Caco-2 (cell line): Measurements from ENCODE around the gene PIGP. TPM values are rescaled to one million over a fixed set of nuclear protein-coding genes. Genes with fewer than 3 reads are reported as not detected.

Experiments
- BruUV-seq: library from RNA; stranded (reverse); fragments of 400-500 nt; replicated peaks from 2 replicates; lab custom pipeline; 2021; lab: Mats Ljungman, UMichigan
- CTCF ChIA-PET: fragments of 300-600 bp; sonication (Branson Sonifier 250); formaldehyde crosslinking; loops from one replicate; lab custom pipeline; 2022; ENCODE audit warnings: antibody characterized with exemption; lab: Charles Lee
- POLR2A ChIA-PET: fragments of 300-600 bp; sonication (Branson Sonifier 250); formaldehyde crosslinking; loops from one replicate; lab custom pipeline; 2022; ENCODE audit warnings: antibody characterized with exemption; lab: Charles Lee
- DNase-seq, 2 experiments: peaks; one replicate each; pipeline versions ENCODE4 v3.0.0 to v3.0.0-alpha.2; 2020 to 2022
- H3K27me3 ChIP-seq: replicated peaks from 2 replicates; pipeline ENCODE4 v1.6.0; 2011; ENCODE audit warnings: low read length; ENCODE audit not compliant: control insufficient read depth, insufficient read depth
- H3K36me3 ChIP-seq: 2 replicates; pipeline ENCODE4 v1.5.1; 2011; ENCODE audit warnings: low read length; ENCODE audit not compliant: control insufficient read depth, insufficient read depth
- H3K4me1 ChIP-seq: fragments of 250-450 bp; sonication (Bioruptor Pico); 2 replicates; pipeline ENCODE4 v1.5.1; 2020; ENCODE audit warnings: mild to moderate bottlenecking
- H3K4me3 ChIP-seq: 2 replicates; pipeline ENCODE4 v1.5.1; 2011; ENCODE audit warnings: low read depth, mild to moderate bottlenecking, control low read depth, low read length
- H3K9me3 ChIP-seq: fragments of 250-450 bp; sonication (Bioruptor Pico); 2 replicates; pipeline ENCODE4 v1.5.1; 2020; ENCODE audit warnings: mild to moderate bottlenecking, moderate library complexity
- H3K27ac Mint-ChIP-seq: one replicate; pipeline ENCODE4 v1.8.0; 2022; ENCODE audit warnings: mixed read lengths; ENCODE audit not compliant: unreplicated experiment
- H3K27me3 Mint-ChIP-seq: one replicate; pipeline ENCODE4 v1.8.0; 2022; ENCODE audit warnings: mixed read lengths; ENCODE audit not compliant: insufficient read depth, unreplicated experiment
- H3K36me3 Mint-ChIP-seq: one replicate; pipeline ENCODE4 v1.8.0; 2022; ENCODE audit warnings: mild to moderate bottlenecking, mixed read lengths; ENCODE audit not compliant: insufficient read depth, unreplicated experiment
- H3K4me1 Mint-ChIP-seq: one replicate; pipeline ENCODE4 v1.8.0; 2022; ENCODE audit warnings: low read depth, mixed read lengths; ENCODE audit not compliant: unreplicated experiment
- H3K4me3 Mint-ChIP-seq: one replicate; pipeline ENCODE4 v1.8.0; 2022; ENCODE audit warnings: mild to moderate bottlenecking, moderate library complexity, mixed read lengths; ENCODE audit not compliant: unreplicated experiment
- H3K9me3 Mint-ChIP-seq: one replicate; pipeline ENCODE4 v1.8.0; 2022; ENCODE audit warnings: mixed read lengths; ENCODE audit not compliant: unreplicated experiment
- intact Hi-C: fragments of 100-400 bp; cut with micrococcal nuclease; formaldehyde crosslinking; loops from one replicate; pipeline ENCODE4 v1.10.0; 2022; ENCODE audit not compliant: unreplicated experiment
- total RNA-seq: library from RNA; stranded (reverse); gene quantifications from 2 replicates; pipeline ENCODE4 v1.2.3, GENCODE V29; 2022
- TF ChIP-seq, protein P1 (sequence below), 2 experiments: fragments of 200-600 bp in 1 of 2; IDR thresholded peaks; 1 replicate in 1 of 2; 2 replicates in 1 of 2; pipeline versions ENCODE4 v1.5.1 to v1.8.0; 2011 to 2022; ENCODE audit warnings: antibody characterized with exemption in 1 of 2, control low read depth in 1 of 2, inconsistent platforms in 1 of 2, low read depth in 1 of 2, low read length in 1 of 2, mild to moderate bottlenecking in 1 of 2, moderate library complexity in 1 of 2; ENCODE audit not compliant: insufficient read depth in 1 of 2, severe bottlenecking in 1 of 2, unreplicated experiment in 1 of 2

The PIGP gene
- total RNA-seq, 1 experiment from 2014 or later, result 23.4 TPM

DNA sequence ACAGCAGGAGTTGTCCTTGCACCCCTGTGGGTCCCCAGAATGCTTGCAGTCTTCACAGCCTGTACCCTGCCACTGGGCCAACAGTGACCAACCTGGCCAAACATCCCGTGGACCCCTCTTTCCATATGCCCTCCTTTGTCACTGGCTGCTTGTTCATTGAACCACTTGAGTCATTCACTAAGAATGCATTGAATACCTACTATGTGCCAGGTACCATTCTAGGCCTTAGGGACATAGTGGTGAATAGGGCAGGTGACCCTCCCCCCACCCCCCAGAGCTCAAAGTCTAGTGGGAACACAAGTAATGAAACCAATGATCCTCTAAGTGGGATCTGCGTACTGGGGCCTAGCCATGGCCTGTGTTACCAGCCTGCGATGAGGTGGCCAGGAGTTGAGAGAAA, 28.2 kb downstream of the PIGP start:
- H3K27me3 ChIP-seq, result no peaks in the 10 kb centered on the region
- ChIA-PET POLR2A (interaction anchor here (0.5 kb wide), 1 partner anchor 10 kb away, joined by 4 read pairs; no protein-coding TSS in a partner anchor), CTCF (interaction anchor here (0.6 kb wide), 1 partner anchor 10 kb away, joined by 5 read pairs; no protein-coding TSS in a partner anchor)
- no peak for DNase-seq
- no peaks in the 10 kb centered on the region for H3K9me3 ChIP-seq
- no TSS peak for BruUV-seq
- TF ChIP-seq, protein P1, sequence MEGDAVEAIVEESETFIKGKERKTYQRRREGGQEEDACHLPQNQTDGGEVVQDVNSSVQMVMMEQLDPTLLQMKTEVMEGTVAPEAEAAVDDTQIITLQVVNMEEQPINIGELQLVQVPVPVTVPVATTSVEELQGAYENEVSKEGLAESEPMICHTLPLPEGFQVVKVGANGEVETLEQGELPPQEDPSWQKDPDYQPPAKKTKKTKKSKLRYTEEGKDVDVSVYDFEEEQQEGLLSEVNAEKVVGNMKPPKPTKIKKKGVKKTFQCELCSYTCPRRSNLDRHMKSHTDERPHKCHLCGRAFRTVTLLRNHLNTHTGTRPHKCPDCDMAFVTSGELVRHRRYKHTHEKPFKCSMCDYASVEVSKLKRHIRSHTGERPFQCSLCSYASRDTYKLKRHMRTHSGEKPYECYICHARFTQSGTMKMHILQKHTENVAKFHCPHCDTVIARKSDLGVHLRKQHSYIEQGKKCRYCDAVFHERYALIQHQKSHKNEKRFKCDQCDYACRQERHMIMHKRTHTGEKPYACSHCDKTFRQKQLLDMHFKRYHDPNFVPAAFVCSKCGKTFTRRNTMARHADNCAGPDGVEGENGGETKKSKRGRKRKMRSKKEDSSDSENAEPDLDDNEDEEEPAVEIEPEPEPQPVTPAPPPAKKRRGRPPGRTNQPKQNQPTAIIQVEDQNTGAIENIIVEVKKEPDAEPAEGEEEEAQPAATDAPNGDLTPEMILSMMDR (IDR thresholded peaks at IDR 0.05; ENCODE audit: insufficient read depth in 1 of 2, low read depth in 1 of 2, low read length in 1 of 2, severe bottlenecking in 1 of 2, unreplicated experiment in 1 of 2), result no peak
- no peaks in the 10 kb centered on the region for H3K36me3 ChIP-seq
- Mint-ChIP-seq H3K27me3 (no peaks in the 10 kb centered on the region), H3K36me3 (no peaks in the 10 kb centered on the region), H3K4me1 (peaks cover 8% of the 10 kb centered on the region), H3K4me3 (no peak overlapping the region), H3K9me3 (no peaks in the 10 kb centered on the region), H3K27ac (no peak overlapping the region)
- peaks cover 15% of the 10 kb centered on the region for H3K4me1 ChIP-seq
- no peak overlapping the region for H3K4me3 ChIP-seq
- intact Hi-C loops, result no loop called here

- H3K27me3 ChIP-seq, result no peaks in the 10 kb centered on the region
- ChIA-PET POLR2A (no interaction called here), CTCF (no interaction called here)
- no TSS peak for BruUV-seq
- H3K27me3 Mint-ChIP-seq, result no peaks in the 10 kb centered on the region
- no peaks in the 10 kb centered on the region for H3K9me3 ChIP-seq
- no peak for DNase-seq
- no peak overlapping the region for H3K27ac Mint-ChIP-seq
- H3K36me3 Mint-ChIP-seq, result no peaks in the 10 kb centered on the region
- no peak overlapping the region for H3K4me3 Mint-ChIP-seq
- H3K36me3 ChIP-seq, result no peaks in the 10 kb centered on the region
- H3K9me3 Mint-ChIP-seq, result no peaks in the 10 kb centered on the region
- TF ChIP-seq, protein P1 (IDR thresholded peaks at IDR 0.05; ENCODE audit: insufficient read depth in 1 of 2, low read depth in 1 of 2, low read length in 1 of 2, severe bottlenecking in 1 of 2, unreplicated experiment in 1 of 2), result no peak
- H3K4me1 Mint-ChIP-seq, result peaks cover 8% of the 10 kb centered on the region
- no peak overlapping the region for H3K4me3 ChIP-seq
- intact Hi-C loops, result no loop called here
- peaks cover 15% of the 10 kb centered on the region for H3K4me1 ChIP-seq
Observed at GRCh38 chr21:37043818-37044217, 29.1 kb downstream of the PIGP start.

GRCh38 chr21:37041706-37042271, 31.1 kb downstream of the PIGP start:
- no TSS peak for BruUV-seq
- TF ChIP-seq, protein P1 (IDR thresholded peaks at IDR 0.05; ENCODE audit: insufficient read depth in 1 of 2, low read depth in 1 of 2, low read length in 1 of 2, severe bottlenecking in 1 of 2, unreplicated experiment in 1 of 2), result no peak
- no peaks in the 10 kb centered on the region for H3K36me3 ChIP-seq
- intact Hi-C loops, result no loop called here
- no peak overlapping the region for H3K4me3 Mint-ChIP-seq
- no peaks in the 10 kb centered on the region for H3K36me3 Mint-ChIP-seq
- H3K4me3 ChIP-seq, result no peak overlapping the region
- peaks cover 7% of the 10 kb centered on the region for H3K4me1 ChIP-seq
- peaks cover 6% of the 10 kb centered on the region for H3K4me1 Mint-ChIP-seq
- CTCF ChIA-PET, result no interaction called here
- H3K27ac Mint-ChIP-seq, result no peak overlapping the region
- POLR2A ChIA-PET, result interaction anchor here (0.7 kb wide), 1 partner anchor 51 kb away, joined by 3 read pairs; no protein-coding TSS in a partner anchor
- H3K9me3 Mint-ChIP-seq, result no peaks in the 10 kb centered on the region
- DNase-seq, result no peak
- no peaks in the 10 kb centered on the region for H3K27me3 Mint-ChIP-seq
- H3K27me3 ChIP-seq, result no peaks in the 10 kb centered on the region
- H3K9me3 ChIP-seq, result no peaks in the 10 kb centered on the region
